Skeletal muscle tissue (tissue), 2 donors: ENCODE results near the gene HOXC4. TPM values are rescaled to one million over a fixed set of nuclear protein-coding genes. Genes with fewer than 3 reads are reported as not detected.

Experiments used
- small RNA-seq: library from RNA; depleted of rRNA; stranded (forward); fragments of <200 nt; gene quantifications from one replicate; pipeline ENCODE3, GENCODE V24; 2014
- total RNA-seq: library from RNA; depleted of rRNA; stranded (reverse); fragments of >200 nt; gene quantifications from one replicate; pipeline ENCODE4 v1.2.3, GENCODE V29; 2014

The HOXC4 gene
- total RNA-seq, 1 donor from 2014 or later, result 1.0 TPM

Small RNAs within 50 kb of the gene (small RNA-seq; reads per million reads assigned to genes)
- gene HOXC5 (not detected), gene MIR615 (6.8 reads per million, percentile 91 among the genes with 10 or more reads in this experiment), gene RF00019 (not detected)

Other genes starting within 250 kb of the HOXC4 start
- not detected for gene HOXC13, start 115.0 kb upstream of the HOXC4 start, total RNA-seq
- gene HOXC12, start 98.9 kb upstream of the HOXC4 start, total RNA-seq, result not detected
- gene HOXC11, start 80.7 kb upstream of the HOXC4 start, total RNA-seq, result 0.52 TPM
- gene HOTAIR, start 78.9 kb upstream of the HOXC4 start, total RNA-seq, result 2.1 TPM
- gene HOXC10, start 68.7 kb upstream of the HOXC4 start, total RNA-seq, result 3.7 TPM
- gene HOXC9, start 53.7 kb upstream of the HOXC4 start, total RNA-seq, result 4.2 TPM
- gene HOXC8, start 44.9 kb upstream of the HOXC4 start, total RNA-seq, result 0.52 TPM
- gene HOXC6, start 25.4 kb upstream of the HOXC4 start, total RNA-seq, result 2.6 TPM
- gene HOXC5, start 20.8 kb upstream of the HOXC4 start, total RNA-seq, result 0.52 TPM
- gene SMUG1, start 135.2 kb downstream of the HOXC4 start, total RNA-seq, result 27.7 TPM
- gene CBX5, start 226.3 kb downstream of the HOXC4 start, total RNA-seq, result 49.6 TPM
- 467 TPM for gene HNRNPA1, start 226.9 kb downstream of the HOXC4 start, total RNA-seq
- gene NFE2, start 247.2 kb downstream of the HOXC4 start, total RNA-seq, result 5.2 TPM